ENCODE measurements around the gene HLCS. TPM values are rescaled to one million over a fixed set of nuclear protein-coding genes. Genes with fewer than 3 reads are reported as not detected.

The HLCS gene
- total RNA-seq, 6 experiments from 2014 or later = 12.6 to 19.1 (median 16.0) TPM

- no peak for DNase-seq
- no peak overlapping the region for H3K4me3 ChIP-seq
- H3K27me3 ChIP-seq = no peaks in the 10 kb centered on the region
- H3K27ac ChIP-seq = peak overlapping the region; percentile 36 to 72 (median 56)
- TF ChIP-seq POLR2A (IDR thresholded peaks at IDR 0.05) (no peak), CTCF (IDR thresholded peaks at IDR 0.05) (no peak)
- peaks cover 0 to 45% (median 16%) of the 10 kb centered on the region in 4 donors for H3K4me1 ChIP-seq
- H3K9me3 ChIP-seq = no peaks in the 10 kb centered on the region
- ATAC-seq = peak; percentile 3 to 38 (median 24)
- WGBS (ENCODE audit: insufficient coverage, low coverage, low lambda C conversion rate, missing lambda C conversion rate) = 45% methylated on average over 4 of the region's 7 CpGs
- H3K36me3 ChIP-seq = no peaks in the 10 kb centered on the region
- intact Hi-C loops (cut with DNase I) = no loop called here
Measured at GRCh38 chr21:36858320-36858957, 108.0 kb downstream of the HLCS start.

GRCh38 chr21:36856643-36857042, 109.8 kb downstream of the HLCS start:
- Histone ChIP-seq H3K27ac (no peak overlapping the region), H3K36me3 (no peaks in the 10 kb centered on the region), H3K4me1 (peaks cover 0 to 38% (median 14%) of the 10 kb centered on the region in 4 donors), H3K27me3 (no peaks in the 10 kb centered on the region), H3K4me3 (no peak overlapping the region), H3K9me3 (no peaks in the 10 kb centered on the region)
- DNase-seq (no peak), ATAC-seq (no peak)
- TF ChIP-seq CTCF (IDR thresholded peaks at IDR 0.05) = no peak
- no peak for TF ChIP-seq POLR2A (IDR thresholded peaks at IDR 0.05)
- intact Hi-C loops (cut with DNase I) = no loop called here
- WGBS (ENCODE audit: insufficient coverage, low coverage, low lambda C conversion rate, missing lambda C conversion rate) = 92% methylated on average over 3 of the region's 3 CpGs

GRCh38 chr21:36854391-36854790, 112.1 kb downstream of the HLCS start:
- DNase-seq = no peak
- whole genome bisulfite sequencing (ENCODE audit: insufficient coverage, low coverage, low lambda C conversion rate, missing lambda C conversion rate) = 45% methylated on average over 5 of the region's 5 CpGs

GRCh38 chr21:36852864-36853263, 113.6 kb downstream of the HLCS start:
- Histone ChIP-seq H3K36me3 (no peaks in the 10 kb centered on the region), H3K4me3 (no peak overlapping the region), H3K27me3 (no peaks in the 10 kb centered on the region), H3K27ac (no peak overlapping the region), H3K9me3 (no peaks in the 10 kb centered on the region), H3K4me1 (peaks cover 0 to 9% (median 2%) of the 10 kb centered on the region in 4 donors)
- 83% methylated on average over 4 of the region's 4 CpGs for WGBS (ENCODE audit: insufficient coverage, low coverage, low lambda C conversion rate, missing lambda C conversion rate)
- intact Hi-C loops (cut with DNase I) = no loop called here
- no peak for TF ChIP-seq POLR2A (IDR thresholded peaks at IDR 0.05)
- TF ChIP-seq CTCF (IDR thresholded peaks at IDR 0.05) = no peak
- ATAC-seq (no peak), DNase-seq (no peak)

More at GRCh38 chr21:36854391-36854790, 112.1 kb downstream of the HLCS start:
- no peak for TF ChIP-seq POLR2A (IDR thresholded peaks at IDR 0.05)
- peak in 3 of 4 donors; percentile 37 to 54 (median 43) for TF ChIP-seq CTCF (IDR thresholded peaks at IDR 0.05)
- H3K27ac ChIP-seq = no peak overlapping the region
- H3K36me3 ChIP-seq = no peaks in the 10 kb centered on the region
- H3K9me3 ChIP-seq = no peaks in the 10 kb centered on the region
- peak; percentile 30 to 54 (median 48) for ATAC-seq
- intact Hi-C loops (cut with DNase I) = no loop called here
- peaks cover 0 to 23% (median 7%) of the 10 kb centered on the region in 4 donors for H3K4me1 ChIP-seq
- no peaks in the 10 kb centered on the region for H3K27me3 ChIP-seq
- H3K4me3 ChIP-seq = no peak overlapping the region

All from right lobe of liver (tissue), 6 donors.